ENCODE data around the gene UFD1.

UFD1 gene

GRCh38 chr22:19519041-19519926 is 40.3 kb upstream of the UFD1 start:
- no peak for TF ChIP-seq CTCF (IDR thresholded peaks at IDR 0.05)

- TF ChIP-seq CTCF (IDR thresholded peaks at IDR 0.05), result no peak
Measured at GRCh38 chr22:19518635-19519034, 39.6 kb upstream of the UFD1 start.

GRCh38 chr22:19517919-19518611 is 39.1 kb upstream of the UFD1 start:
- no peak for TF ChIP-seq CTCF (IDR thresholded peaks at IDR 0.05)

- TF ChIP-seq CTCF (IDR thresholded peaks at IDR 0.05), result no peak
Measured at GRCh38 chr22:19517171-19517500, 38.1 kb upstream of the UFD1 start.

- no peak for TF ChIP-seq CTCF (IDR thresholded peaks at IDR 0.05)
Measured at GRCh38 chr22:19516378-19517170, 37.6 kb upstream of the UFD1 start.

- TF ChIP-seq CTCF (IDR thresholded peaks at IDR 0.05), result no peak
Measured at GRCh38 chr22:19515654-19516377, 36.8 kb upstream of the UFD1 start.

Measured in LNCAP (cell line).